Measurements from ENCODE around the gene CA5A. TPM values are rescaled to one million over a fixed set of nuclear protein-coding genes. Genes with fewer than 3 reads are reported as not detected.

Gene CA5A
- total RNA-seq, 1 donor from 2014 or later: not detected

GRCh38 chr16:87842209-87842869 is 94.0 kb downstream of the CA5A start:
- peaks cover 21% of the 10 kb centered on the region for H3K36me3 ChIP-seq (ENCODE audit: insufficient read depth, low read length)

GRCh38 chr16:87841340-87842208 is 94.8 kb downstream of the CA5A start:
- no peak for DNase-seq (ENCODE audit: low read depth)
- FAIRE-seq: no peak
- H3K79me2 ChIP-seq (ENCODE audit: insufficient read depth, low read length): peaks cover 57% of the 10 kb centered on the region
- H3K27me3 Mint-ChIP-seq (ENCODE audit: low read depth, unreplicated experiment): no peaks in the 10 kb centered on the region
- peak overlapping the region; percentile 77 for H3K27ac Mint-ChIP-seq (ENCODE audit: unreplicated experiment)
- H3K36me3 ChIP-seq (ENCODE audit: insufficient read depth, low read length): peaks cover 24% of the 10 kb centered on the region
- peaks cover 17% of the 10 kb centered on the region for H3K36me3 Mint-ChIP-seq (ENCODE audit: low read depth, unreplicated experiment)
- H3K4me3 ChIP-seq (ENCODE audit: insufficient read depth, low read depth, low read length): no peak overlapping the region
- no peak overlapping the region for H2AFZ ChIP-seq (ENCODE audit: low read depth, low read length)
- H3K27me3 ChIP-seq (ENCODE audit: insufficient read depth, low read length): no peaks in the 10 kb centered on the region
- H3K4me3 Mint-ChIP-seq (ENCODE audit: unreplicated experiment): no peak overlapping the region
- no peaks in the 10 kb centered on the region for H3K9me3 ChIP-seq (ENCODE audit: insufficient read depth, low read depth, low read length)
- no peak overlapping the region for H3K27ac ChIP-seq (ENCODE audit: low read depth, low read length)
- peaks cover 21% of the 10 kb centered on the region for H3K4me1 Mint-ChIP-seq (ENCODE audit: low read depth, unreplicated experiment)
- no peak overlapping the region for H3K4me2 ChIP-seq (ENCODE audit: low read length)
- peaks cover 3% of the 10 kb centered on the region for H3K9me3 Mint-ChIP-seq (ENCODE audit: unreplicated experiment)
- no peak for TF ChIP-seq EZH2 (IDR thresholded peaks at IDR 0.05; ENCODE audit: insufficient read depth, low read length)
- TF ChIP-seq CTCF (IDR thresholded peaks at IDR 0.05; ENCODE audit: insufficient read depth, low read depth, low read length): no peak
- H3K9ac ChIP-seq (ENCODE audit: low read length): no peak overlapping the region
- H3K4me1 ChIP-seq (ENCODE audit: insufficient read depth, low read length): peaks cover 9% of the 10 kb centered on the region
- H4K20me1 ChIP-seq (ENCODE audit: insufficient read depth, low read length): peaks cover 96% of the 10 kb centered on the region

More at GRCh38 chr16:87842209-87842869, 94.0 kb downstream of the CA5A start:
- Histone ChIP-seq H3K4me2 (ENCODE audit: low read length) (no peak overlapping the region), H3K79me2 (ENCODE audit: insufficient read depth, low read length) (peaks cover 65% of the 10 kb centered on the region), H3K27ac (ENCODE audit: low read depth, low read length) (no peak overlapping the region), H2AFZ (ENCODE audit: low read depth, low read length) (no peak overlapping the region), H4K20me1 (ENCODE audit: insufficient read depth, low read length) (peaks cover 96% of the 10 kb centered on the region), H3K9me3 (ENCODE audit: insufficient read depth, low read depth, low read length) (no peaks in the 10 kb centered on the region), H3K27me3 (ENCODE audit: insufficient read depth, low read length) (no peaks in the 10 kb centered on the region), H3K4me1 (ENCODE audit: insufficient read depth, low read length) (peaks cover 4% of the 10 kb centered on the region), H3K4me3 (ENCODE audit: insufficient read depth, low read depth, low read length) (no peak overlapping the region), H3K9ac (ENCODE audit: low read length) (no peak overlapping the region)
- no peak overlapping the region for H3K4me3 Mint-ChIP-seq (ENCODE audit: unreplicated experiment)
- H3K27me3 Mint-ChIP-seq (ENCODE audit: low read depth, unreplicated experiment): no peaks in the 10 kb centered on the region
- peaks cover 21% of the 10 kb centered on the region for H3K4me1 Mint-ChIP-seq (ENCODE audit: low read depth, unreplicated experiment)
- no peak for DNase-seq (ENCODE audit: low read depth)
- peaks cover 3% of the 10 kb centered on the region for H3K9me3 Mint-ChIP-seq (ENCODE audit: unreplicated experiment)
- FAIRE-seq: no peak
- H3K36me3 Mint-ChIP-seq (ENCODE audit: low read depth, unreplicated experiment): peaks cover 14% of the 10 kb centered on the region
- H3K27ac Mint-ChIP-seq (ENCODE audit: unreplicated experiment): peak overlapping the region; percentile 80
- TF ChIP-seq EZH2 (IDR thresholded peaks at IDR 0.05; ENCODE audit: insufficient read depth, low read length) (no peak), CTCF (IDR thresholded peaks at IDR 0.05; ENCODE audit: insufficient read depth, low read depth, low read length) (no peak)
